ENCODE measurements around the gene TMEM178A.
"Not testable (repeated sequence)": the region's sequence is repeated elsewhere in the genome, so short reads cannot be mapped to it uniquely, and the experiment has no call there.

Gene TMEM178A

GRCh38 chr2:39665811-39666490 is at the start of gene TMEM178A:
TSS of gene TMEM178A (plus strand) at chr2:39665917. CDS start at chr2:39665975, 58 bp downstream.
- peak; percentile 35 for DNase-seq

DNA sequence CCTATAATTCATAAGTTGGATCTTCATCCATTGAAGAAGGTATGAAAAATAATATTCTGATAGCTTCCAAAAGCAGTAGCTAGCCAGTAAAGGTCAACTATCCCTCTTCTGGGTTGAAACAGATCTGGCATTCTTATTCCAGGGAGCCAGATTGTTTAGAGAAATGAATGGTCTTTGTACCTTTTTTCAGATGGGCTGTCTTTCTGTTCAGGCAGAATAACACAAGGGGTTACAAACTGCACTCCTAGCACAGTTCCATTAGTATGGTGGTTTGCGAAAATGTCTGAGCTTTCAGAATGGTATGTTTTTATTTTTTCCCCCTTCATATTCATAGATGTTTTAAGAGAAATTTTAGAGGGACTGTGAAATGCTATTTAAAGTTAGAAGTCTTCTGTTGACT is 47.5 kb upstream of the TMEM178A start:
- no peak for DNase-seq

DNA sequence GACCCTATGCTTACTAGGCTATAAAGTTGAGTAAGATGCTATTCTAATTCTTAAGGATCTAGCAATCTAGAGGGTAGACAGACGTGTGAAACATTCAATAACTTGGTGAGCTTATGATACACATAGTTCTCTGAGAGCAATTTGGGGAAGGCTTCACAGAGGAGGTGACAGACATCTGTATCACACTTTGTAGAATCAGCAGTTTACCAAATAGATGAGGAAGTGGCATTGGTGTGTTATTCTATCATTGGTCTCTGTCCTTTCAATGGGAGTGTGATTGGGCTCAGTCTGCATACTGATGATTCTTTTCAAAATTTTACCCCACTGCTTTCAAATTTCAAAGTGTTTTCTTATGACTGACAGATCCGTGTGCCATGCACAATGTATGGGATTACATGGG is 47.0 kb upstream of the TMEM178A start:
- DNase-seq: peak; percentile 27

- DNase-seq: peak; percentile 98
Measured at GRCh38 chr2:39620067-39620466, 45.6 kb upstream of the TMEM178A start.

- DNase-seq: no peak
Measured at GRCh38 chr2:39621596-39621995, 44.1 kb upstream of the TMEM178A start.

GRCh38 chr2:39622860-39623259 is 42.9 kb upstream of the TMEM178A start:
- no peak for DNase-seq

DNA sequence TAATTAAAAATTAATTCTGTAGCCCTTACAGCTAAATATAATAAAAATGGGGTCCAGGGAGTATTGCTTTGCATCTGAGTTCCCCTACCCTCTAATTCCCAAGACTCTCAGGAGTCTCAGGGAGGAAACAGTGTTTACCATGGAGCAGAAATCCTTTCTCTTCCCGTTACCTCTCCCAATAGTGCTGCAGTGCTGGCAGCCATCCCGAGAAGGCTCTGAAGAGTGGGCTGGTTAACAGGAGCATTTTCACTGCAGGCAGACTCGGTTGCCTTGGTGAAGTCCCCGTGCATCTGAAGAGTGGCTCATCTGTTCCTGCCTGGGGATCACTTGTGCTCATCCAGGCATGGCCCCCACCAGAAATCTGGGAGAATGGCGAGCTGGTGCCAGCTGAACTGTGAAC is 41.8 kb upstream of the TMEM178A start:
- no peak for DNase-seq

DNA sequence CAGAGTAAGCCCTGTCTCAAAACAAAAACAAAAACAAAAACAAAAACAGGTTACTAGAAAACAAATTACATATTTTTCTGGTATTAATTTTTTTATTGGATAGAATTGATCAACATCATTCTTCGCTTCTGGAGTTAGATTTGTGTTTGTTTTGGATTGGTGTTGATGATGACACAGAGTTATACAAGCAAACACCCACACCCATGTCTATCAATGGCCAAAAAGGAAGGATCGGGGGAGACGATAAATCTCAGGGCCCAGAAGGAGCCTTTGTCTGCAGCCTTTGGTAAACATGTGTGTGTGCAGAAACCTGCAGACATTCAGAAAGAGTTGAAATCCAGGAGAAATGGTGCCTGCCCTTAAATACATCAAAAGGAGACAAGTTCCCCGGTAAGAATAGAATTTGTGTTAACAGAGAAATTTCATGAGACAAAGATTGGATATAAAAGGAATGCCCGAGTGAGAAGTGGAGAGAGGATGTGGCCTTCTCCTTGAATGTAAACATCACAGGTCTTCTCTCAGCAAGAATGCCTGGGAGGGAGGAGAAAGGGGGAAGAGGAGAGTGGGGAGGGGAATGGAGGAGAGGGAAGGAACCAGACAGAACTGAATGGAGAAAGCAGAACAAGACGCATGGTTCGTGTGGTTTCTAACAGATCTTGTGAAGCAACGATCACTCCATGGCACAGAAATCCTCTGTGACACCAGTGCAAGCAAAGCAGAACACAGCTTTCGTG is 40.4 kb upstream of the TMEM178A start:
- peak; percentile 71 for DNase-seq

DNA sequence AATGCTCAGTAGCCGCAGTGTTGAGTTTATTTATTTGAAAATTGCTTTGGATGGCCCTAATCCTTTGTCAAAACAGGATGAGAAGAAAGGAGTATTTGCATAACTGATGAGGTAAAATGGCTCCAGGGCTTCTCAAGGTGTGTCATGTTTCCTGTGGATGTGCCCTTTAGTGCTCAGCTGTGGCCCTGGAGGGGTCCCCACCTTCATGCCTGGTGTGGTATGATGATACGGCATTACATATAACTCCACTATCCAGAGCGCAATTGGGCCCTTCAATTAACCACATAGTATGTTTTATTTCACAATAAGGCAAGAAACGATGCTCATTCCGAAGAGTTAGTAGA is 39.8 kb upstream of the TMEM178A start:
- no peak for DNase-seq

DNA sequence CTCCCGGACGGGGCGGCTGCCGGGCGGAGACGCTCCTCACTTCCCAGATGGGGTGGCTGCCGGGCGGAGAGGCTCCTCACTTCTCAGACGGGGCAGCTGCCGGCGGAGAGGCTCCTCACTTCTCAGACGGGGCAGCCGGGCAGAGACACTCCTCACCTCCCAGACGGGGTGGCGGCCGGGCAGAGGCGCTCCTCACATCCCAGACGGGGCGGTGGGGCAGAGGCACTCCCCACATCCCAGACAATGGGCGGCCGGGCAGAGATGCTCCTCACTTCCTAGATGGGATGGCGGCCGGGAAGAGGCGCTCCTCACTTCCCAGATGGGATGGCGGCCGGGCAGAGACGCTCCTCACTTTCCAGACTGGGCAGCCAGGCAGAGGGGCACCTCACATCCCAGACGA is 37.4 kb upstream of the TMEM178A start:
- DNase-seq: not testable (repeated sequence)

GRCh38 chr2:39629646-39630045 is 36.1 kb upstream of the TMEM178A start:
- no peak for DNase-seq

DNA sequence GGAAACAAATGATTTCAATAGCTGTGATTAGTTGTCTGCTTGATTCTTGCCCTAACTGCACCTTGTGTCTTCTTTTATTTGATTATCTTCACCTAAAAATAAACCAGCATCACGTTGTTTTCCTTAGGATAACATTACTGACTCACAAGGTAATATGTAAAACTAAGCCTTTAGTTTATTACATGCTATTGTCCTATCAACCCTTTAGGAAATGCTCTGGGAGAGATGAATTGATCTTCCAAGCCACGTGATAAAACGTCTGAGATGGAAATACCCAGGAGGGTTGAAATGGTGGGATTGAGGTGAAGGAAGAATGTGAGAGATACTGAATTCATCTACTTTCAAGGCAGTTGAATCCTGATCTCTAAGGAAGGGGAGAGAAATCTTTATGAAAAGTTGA is 34.5 kb upstream of the TMEM178A start:
- no peak for DNase-seq

DNA sequence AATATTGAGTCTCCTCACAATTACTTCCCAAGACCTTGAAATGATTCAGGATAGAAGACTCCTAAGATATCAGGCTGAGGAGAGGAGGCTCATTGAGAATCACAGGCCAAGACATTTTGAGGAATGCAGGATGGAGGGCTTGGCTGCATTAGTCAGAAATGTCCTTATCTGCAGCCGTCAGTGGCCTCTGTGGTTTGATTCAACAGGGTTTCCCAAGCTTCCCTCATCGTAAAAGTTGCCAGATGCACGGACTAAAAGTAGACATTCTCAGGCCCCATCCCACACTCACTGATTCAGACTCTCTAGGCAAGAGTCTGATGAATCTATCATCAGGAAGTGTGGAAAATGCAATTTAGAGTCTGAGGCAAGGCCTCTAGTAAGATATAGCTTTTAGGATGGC is 34.0 kb upstream of the TMEM178A start:
- peak; percentile 93 for DNase-seq

DNA sequence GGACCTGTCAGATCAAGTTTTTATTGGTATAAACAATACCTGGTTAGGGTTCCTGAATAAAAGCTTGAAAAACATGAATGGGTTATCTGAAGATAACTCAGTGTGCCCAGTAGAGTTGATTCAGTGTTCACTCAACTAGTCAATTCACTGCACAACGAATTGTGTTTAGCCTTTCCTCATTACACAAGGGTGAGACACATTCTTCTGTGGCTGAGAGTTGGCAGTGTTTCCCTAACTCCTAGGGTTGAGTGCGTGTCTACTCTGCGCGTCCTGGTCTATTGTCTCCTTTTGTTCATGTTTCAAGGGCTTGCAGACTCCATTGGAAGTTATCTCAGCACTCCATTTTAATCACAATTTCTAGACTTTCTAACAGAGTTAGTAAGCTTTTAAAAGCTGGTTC is 32.8 kb upstream of the TMEM178A start:
- DNase-seq: no peak

DNA sequence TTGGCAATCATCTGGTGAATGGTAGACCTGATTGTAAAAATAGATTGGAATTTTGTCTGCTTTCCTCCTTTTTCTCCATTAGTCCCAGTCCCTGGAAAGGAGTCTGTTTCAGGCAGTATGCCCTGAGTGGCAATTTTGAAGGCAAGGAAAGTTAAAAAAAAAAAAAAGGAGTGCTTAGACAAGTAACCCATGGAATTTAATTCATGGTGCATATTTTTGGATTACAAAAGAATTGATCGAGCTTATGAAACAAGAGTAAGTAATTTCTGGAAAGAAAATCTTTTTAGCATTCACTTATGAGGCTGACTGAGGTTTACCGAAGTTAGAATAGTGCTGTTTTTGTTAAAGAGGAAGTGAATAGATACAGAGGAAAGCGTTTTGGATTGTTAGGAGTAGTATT is 29.4 kb upstream of the TMEM178A start:
- DNase-seq: no peak

DNA sequence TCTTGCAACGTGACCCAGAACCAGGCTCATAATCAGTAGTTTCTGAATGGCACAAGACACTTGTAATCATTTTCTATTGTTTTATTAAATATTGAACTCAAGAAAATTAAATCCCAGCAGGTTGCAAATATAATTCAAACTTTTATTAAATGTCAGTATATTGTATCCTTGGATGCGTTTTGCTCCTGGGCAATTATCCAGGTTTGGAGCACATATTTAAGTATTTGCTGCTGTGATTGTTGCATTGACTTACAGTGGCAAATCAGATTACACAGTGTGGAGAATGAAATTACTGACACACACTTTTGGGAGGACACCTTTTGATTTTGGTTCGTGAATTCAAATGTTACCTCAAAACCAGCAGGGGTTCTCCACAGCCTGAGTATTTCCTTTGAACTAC is 27.1 kb upstream of the TMEM178A start:
- DNase-seq: no peak

- DNase-seq: no peak
Measured at GRCh38 chr2:39640107-39640506, 25.6 kb upstream of the TMEM178A start.

DNA sequence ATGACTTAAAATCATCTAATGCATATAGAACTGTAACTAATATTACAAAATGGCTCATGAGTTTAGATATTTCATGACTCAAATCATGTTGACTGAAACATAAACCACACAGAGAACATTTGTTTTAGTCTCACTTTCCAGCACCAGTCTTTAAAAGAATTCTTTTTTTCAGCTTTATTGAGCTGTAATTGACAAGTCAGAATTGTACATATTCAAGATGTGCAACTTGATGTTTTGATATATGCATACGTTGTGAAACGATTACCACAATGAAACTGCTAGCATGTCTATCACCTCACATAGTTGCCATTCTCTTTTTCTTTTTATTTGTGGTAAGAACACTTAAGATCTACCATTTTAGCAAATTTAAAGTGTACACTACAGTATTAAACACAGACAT is 25.0 kb upstream of the TMEM178A start:
- DNase-seq: no peak

DNA sequence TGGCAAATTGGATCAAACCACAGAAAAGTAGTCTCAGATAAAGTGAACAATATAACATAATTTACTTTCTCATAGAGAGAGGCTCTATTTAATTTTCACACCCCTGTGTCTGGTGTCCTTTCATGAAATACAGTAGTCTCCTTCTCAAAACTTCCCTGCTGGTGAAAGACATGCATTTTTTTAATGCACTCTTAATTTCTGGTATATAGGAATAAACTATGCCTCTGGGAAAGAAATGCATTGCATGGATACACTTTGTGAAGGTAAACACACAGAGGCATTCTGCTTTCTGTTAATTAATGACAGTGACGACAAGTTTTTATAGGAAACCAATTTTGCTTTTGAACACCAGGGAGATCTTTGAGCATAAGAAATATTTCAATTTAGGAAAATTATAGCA is 24.1 kb upstream of the TMEM178A start:
- DNase-seq: no peak

GRCh38 chr2:39642051-39642718 is 23.5 kb upstream of the TMEM178A start:
- DNase-seq: no peak

GRCh38 chr2:39645826-39646225 is 19.9 kb upstream of the TMEM178A start:
- DNase-seq: no peak

DNA sequence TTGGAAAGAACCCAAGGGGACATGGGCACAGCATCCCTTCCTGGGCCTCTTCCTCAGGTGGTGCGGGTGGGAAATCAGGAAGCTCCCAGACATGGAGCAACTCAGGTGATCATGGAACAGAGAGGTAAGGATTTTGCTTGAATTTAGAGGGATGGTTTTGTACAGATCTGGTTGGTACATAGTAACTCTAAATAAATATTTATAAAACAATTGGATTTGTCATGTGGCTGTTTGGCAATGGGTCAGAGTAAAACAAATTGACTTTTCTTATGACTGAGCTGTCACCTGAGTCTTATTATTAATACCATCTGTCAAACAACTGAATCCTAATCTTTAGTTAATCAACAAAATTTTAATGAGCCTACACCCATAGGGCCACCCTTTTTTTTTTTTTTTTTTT is 19.4 kb upstream of the TMEM178A start:
- no peak for DNase-seq

DNA sequence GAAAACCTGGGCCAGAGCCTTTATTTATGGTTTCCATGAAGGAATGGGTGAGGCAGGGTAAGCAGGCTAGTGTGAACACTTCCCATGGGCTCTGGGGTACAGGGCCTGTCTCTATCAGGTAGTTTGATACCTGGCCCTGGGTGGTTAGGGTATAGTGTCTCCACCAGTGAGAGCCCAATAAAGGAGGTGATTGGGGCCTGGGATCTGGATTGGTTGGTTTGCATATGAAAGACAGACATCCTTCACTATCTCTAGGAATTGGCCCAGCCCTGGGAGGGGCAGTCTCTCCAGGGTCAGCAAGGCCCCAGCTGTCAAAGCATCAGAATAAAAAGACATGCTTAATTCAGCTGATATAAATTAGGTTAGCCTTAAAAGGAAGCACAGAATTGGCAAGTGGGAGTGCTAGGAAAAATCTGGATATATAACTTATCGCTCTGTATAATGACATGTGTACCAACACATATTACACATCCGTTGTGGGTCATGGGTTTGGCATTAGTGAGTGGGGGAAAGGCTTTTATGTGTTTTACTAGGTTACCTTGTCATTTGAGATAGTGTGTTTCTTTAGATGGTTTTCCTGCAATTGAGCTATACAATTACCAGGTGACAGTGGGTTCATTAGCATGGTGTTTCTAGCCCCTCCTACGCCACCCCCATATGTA is 18.5 kb upstream of the TMEM178A start:
- DNase-seq: no peak

DNA sequence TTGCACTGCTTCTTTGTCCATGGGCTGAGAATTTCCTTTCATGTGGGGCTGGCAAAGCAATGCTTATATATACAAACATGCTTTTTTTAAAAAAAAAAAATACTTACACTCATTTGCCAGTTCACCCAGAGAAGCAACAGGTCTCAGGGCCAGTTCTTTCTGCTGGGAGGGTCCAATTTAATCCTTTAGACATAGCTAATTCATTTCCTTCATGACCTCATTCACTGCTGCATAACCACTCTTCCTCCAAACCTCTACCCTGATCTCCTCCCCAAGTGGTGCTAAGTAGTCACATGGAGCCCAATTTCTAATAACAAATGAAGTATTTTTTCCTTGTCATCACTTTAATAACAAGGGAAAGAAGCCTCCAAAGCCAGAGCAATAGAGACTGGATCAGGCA is 17.1 kb upstream of the TMEM178A start:
- no peak for DNase-seq
